Stomach (tissue), 9 donors: ENCODE measurements around the gene CREM. TPM values are rescaled to one million over a fixed set of nuclear protein-coding genes. Genes with fewer than 3 reads are reported as not detected.

Experiments
- DNase-seq, 2 donors: peaks; one replicate each; pipeline versions ENCODE4 v3.0.0 to v3.0.0-alpha.2; 2013 to 2019
- H3K27ac ChIP-seq, 5 donors: fragments of 200-600 bp in 4 of 5; sonication (generic) in 4 of 5; one replicate each; pipeline ENCODE4 v1.5.1; 2013 to 2019; ENCODE audit warnings: mild to moderate bottlenecking in 1 of 5, moderate library complexity in 1 of 5
- H3K27me3 ChIP-seq, 3 donors: fragments of 200-600 bp; sonication (generic); one replicate each; pipeline ENCODE4 v1.5.1; 2017 to 2019; ENCODE audit warnings: mixed run types in 1 of 3
- H3K36me3 ChIP-seq, 4 donors: fragments of 200-600 bp; sonication (generic); 1 replicate in 3 of 4; 2 replicates in 1 of 4; pipeline ENCODE4 v1.5.1; 2016 to 2019
- H3K4me1 ChIP-seq, 4 donors: fragments of 200-600 bp; sonication (generic); one replicate each; pipeline ENCODE4 v1.5.1; 2016 to 2019
- H3K4me3 ChIP-seq, 4 donors: fragments of 200-600 bp; sonication (generic) in 3 of 4; one replicate each; pipeline ENCODE4 v1.5.1; 2016 to 2019; ENCODE audit warnings: mild to moderate bottlenecking in 1 of 4
- H3K9me3 ChIP-seq, 4 donors: fragments of 200-600 bp; sonication (generic); one replicate each; pipeline ENCODE4 v1.5.1; 2016 to 2019
- EP300 ChIP-seq: sonication (generic); formaldehyde crosslinking; IDR thresholded peaks from one replicate; pipeline ENCODE4 v1.6.1; 2017; ENCODE audit warnings: antibody characterized with exemption
- POLR2A ChIP-seq, 4 donors: fragments of 450-650 bp; IDR thresholded peaks; one replicate each; pipeline ENCODE4 v1.6.1; 2016; ENCODE audit warnings: antibody characterized with exemption in 4 of 4, control low read depth in 2 of 4, mild to moderate bottlenecking in 1 of 4, moderate library complexity in 1 of 4
- POLR2AphosphoS5 ChIP-seq, 3 donors: sonication (generic); formaldehyde crosslinking; IDR thresholded peaks; one replicate each; pipeline ENCODE4 v1.6.1; 2016; ENCODE audit warnings: antibody characterized with exemption in 3 of 3
- WGBS, 5 donors: extraction: QIAGEN DNeasy Blood & Tissue Kit in 3 of 5; methylation state at CpG; one replicate each; pipeline versions ENCODE4 v1.1.5 to v1.1.7; 2013 to 2018; 5-methylcytosine and 5-hydroxymethylcytosine counted together
- intact Hi-C: fragments of 100-400 bp; cut with DNase I; formaldehyde crosslinking; loops from one replicate; pipeline ENCODE4 v1.15.1; 2023; ENCODE audit warnings: low total_unique reads
- polyA plus RNA-seq, 3 donors: library from polyadenylated mRNA; stranded (reverse); fragments of 200-250 nt; gene quantifications; one replicate each; pipeline ENCODE4 v1.2.3, GENCODE V29; 2013
- total RNA-seq, 5 donors: library from RNA; depleted of rRNA; stranded (reverse); fragments of >200 nt; gene quantifications; one replicate each; pipeline versions ENCODE4 v1.1.0 to v1.2.3, GENCODE V29; 2014 to 2016
- TF ChIP-seq, protein P1 (sequence below), 7 experiments: fragments of 450-650 bp in 4 of 7; fragments of 200-600 bp in 3 of 7; sonication (generic) in 3 of 7; IDR thresholded peaks; one replicate each; pipeline ENCODE4 v1.5.1; 2016 to 2019; ENCODE audit warnings: antibody characterized with exemption in 7 of 7, control low read depth in 2 of 7, mild to moderate bottlenecking in 1 of 7
- donor health status: healthy with polysubstance abuse.
- donor health status: Bipolar disorder and iron deficiency.
- donor health status: healthy.

The CREM gene
- total and polyA plus RNA-seq, 8 donors = 9.6 to 67.8 (median 32.7) TPM

DNA sequence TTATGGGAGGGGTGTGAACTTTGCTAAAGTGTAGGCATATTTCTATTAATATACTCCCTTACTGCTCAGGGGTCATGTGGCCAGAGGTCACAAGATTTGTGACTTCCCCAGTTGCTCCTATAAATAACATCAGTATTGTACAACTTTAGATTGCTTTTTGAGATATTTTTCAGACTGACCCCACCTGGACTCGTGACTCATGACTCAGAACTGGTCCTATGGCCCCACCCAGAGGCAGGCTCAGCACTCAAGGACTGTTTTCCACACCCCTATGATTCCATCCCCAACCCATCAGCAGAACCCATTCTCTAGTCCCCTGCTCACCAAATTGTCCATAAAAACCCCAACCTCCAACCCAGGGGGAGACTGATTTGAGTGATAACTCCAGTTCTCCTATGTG lies 33.8 kb upstream of the CREM start:
- TF ChIP-seq EP300 (no peak), POLR2AphosphoS5 (IDR thresholded peaks at IDR 0.05) (no peak), POLR2A (IDR thresholded peaks at IDR 0.05) (no peak)
- TF ChIP-seq, protein P1, sequence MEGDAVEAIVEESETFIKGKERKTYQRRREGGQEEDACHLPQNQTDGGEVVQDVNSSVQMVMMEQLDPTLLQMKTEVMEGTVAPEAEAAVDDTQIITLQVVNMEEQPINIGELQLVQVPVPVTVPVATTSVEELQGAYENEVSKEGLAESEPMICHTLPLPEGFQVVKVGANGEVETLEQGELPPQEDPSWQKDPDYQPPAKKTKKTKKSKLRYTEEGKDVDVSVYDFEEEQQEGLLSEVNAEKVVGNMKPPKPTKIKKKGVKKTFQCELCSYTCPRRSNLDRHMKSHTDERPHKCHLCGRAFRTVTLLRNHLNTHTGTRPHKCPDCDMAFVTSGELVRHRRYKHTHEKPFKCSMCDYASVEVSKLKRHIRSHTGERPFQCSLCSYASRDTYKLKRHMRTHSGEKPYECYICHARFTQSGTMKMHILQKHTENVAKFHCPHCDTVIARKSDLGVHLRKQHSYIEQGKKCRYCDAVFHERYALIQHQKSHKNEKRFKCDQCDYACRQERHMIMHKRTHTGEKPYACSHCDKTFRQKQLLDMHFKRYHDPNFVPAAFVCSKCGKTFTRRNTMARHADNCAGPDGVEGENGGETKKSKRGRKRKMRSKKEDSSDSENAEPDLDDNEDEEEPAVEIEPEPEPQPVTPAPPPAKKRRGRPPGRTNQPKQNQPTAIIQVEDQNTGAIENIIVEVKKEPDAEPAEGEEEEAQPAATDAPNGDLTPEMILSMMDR (IDR thresholded peaks at IDR 0.05) = no peak
- intact Hi-C loops = no loop called here
- DNase-seq = no peak
- Histone ChIP-seq H3K27me3 (peaks cover 0 to 7% (median 0%) of the 10 kb centered on the region in 3 donors), H3K36me3 (no peaks in the 10 kb centered on the region), H3K4me3 (no peak overlapping the region), H3K4me1 (peaks cover 18 to 29% (median 24%) of the 10 kb centered on the region in 4 donors), H3K9me3 (no peaks in the 10 kb centered on the region), H3K27ac (no peak overlapping the region)
- WGBS, 5 donors = 21 to 59% (median 56%) methylated on average over 1 of the region's 1 CpG

DNA sequence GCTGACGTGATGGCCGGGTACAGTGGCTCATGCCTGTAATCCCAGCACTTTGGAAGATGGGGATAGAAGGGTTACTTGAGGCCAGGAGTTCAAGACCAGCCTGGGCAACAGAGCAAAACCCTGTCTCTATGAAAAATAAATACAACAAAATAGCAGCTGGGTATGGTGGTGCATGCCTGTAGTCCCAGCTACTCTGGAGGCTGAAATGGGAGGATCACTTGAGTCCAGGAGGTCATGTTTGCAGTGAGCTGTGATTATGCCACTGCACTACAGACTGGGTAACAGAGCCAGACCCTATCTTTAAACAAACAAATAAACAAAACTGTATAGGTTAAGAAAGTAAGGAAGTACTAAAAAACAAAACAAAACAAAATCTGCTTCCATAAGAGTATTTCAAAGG lies 30.3 kb upstream of the CREM start:
- peaks cover 0 to 7% (median 0%) of the 10 kb centered on the region in 3 donors for H3K27me3 ChIP-seq
- WGBS, 5 donors = 77 to 82% (median 80%) methylated on average over 2 of the region's 2 CpGs
- no peak overlapping the region for H3K4me3 ChIP-seq
- TF ChIP-seq, protein P1 (IDR thresholded peaks at IDR 0.05) = no peak
- TF ChIP-seq POLR2AphosphoS5 (IDR thresholded peaks at IDR 0.05) (no peak), EP300 (no peak), POLR2A (IDR thresholded peaks at IDR 0.05) (no peak)
- H3K36me3 ChIP-seq = no peaks in the 10 kb centered on the region
- H3K27ac ChIP-seq = no peak overlapping the region
- no peaks in the 10 kb centered on the region for H3K9me3 ChIP-seq
- H3K4me1 ChIP-seq = peaks cover 0 to 4% (median under 1%) of the 10 kb centered on the region in 4 donors
- intact Hi-C loops = no loop called here
- no peak for DNase-seq

DNA sequence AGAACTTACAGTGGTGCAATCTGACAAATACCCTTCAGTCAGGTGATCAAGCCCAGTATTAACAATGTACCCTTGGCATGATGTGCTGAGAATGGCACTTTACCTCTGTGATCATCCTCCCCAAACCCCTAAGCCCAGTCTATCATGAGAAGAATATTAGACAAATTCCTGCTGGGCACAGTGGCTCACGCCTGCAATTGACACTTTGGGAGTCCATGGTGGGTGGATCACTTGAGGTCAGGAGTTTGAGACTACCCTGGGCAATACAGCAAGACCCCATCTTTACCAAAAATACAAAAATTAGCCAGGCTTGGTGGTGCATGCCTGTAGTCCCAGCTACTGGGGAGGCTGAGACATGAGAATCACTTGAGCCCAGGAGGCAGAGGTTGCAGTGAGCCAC lies 29.1 kb upstream of the CREM start:
- no peak for DNase-seq
- H3K36me3 ChIP-seq = no peaks in the 10 kb centered on the region
- no peak overlapping the region for H3K27ac ChIP-seq
- no peaks in the 10 kb centered on the region for H3K9me3 ChIP-seq
- no peak for TF ChIP-seq POLR2AphosphoS5 (IDR thresholded peaks at IDR 0.05)
- TF ChIP-seq, protein P1 (IDR thresholded peaks at IDR 0.05) = no peak
- no peak for TF ChIP-seq POLR2A (IDR thresholded peaks at IDR 0.05)
- TF ChIP-seq EP300 = no peak
- H3K27me3 ChIP-seq = peaks cover 0 to 7% (median 0%) of the 10 kb centered on the region in 3 donors
- peaks cover 0 to 4% (median 0%) of the 10 kb centered on the region in 4 donors for H3K4me1 ChIP-seq
- intact Hi-C loops = no loop called here
- no peak overlapping the region for H3K4me3 ChIP-seq
- WGBS, 5 donors = 77 to 91% (median 86%) methylated on average over 1 of the region's 1 CpG

DNA sequence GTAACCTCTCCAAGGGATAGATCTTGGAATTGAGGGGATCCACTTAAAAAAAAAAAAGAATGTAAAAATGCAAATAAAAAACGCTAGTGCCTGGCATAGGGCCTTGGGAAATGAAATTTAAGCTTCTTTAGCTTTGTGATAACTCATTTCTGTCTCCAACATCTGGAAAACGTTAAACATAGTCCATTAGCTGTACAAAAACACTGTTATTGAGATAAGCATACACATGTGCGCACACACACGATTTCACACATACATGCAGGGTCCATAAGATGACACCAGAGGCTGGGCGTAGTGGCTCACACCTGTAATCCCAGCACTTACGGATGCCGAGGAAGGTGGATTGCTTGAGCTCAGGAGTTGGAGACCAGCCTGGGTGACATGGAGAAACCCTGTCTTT lies 22.8 kb upstream of the CREM start:
- intact Hi-C loops = no loop called here
- no peak for TF ChIP-seq POLR2AphosphoS5 (IDR thresholded peaks at IDR 0.05)
- TF ChIP-seq, protein P1 (IDR thresholded peaks at IDR 0.05) = no peak
- no peak for TF ChIP-seq POLR2A (IDR thresholded peaks at IDR 0.05)
- no peak for TF ChIP-seq EP300
- H3K9me3 ChIP-seq = no peaks in the 10 kb centered on the region
- WGBS, 5 donors = 52 to 69% (median 62%) methylated on average over 6 to 7 of the region's 7 CpGs
- no peak overlapping the region for H3K4me3 ChIP-seq
- no peaks in the 10 kb centered on the region for H3K27me3 ChIP-seq
- peak in 1 of 2 donors; percentile 45 for DNase-seq
- no peaks in the 10 kb centered on the region for H3K4me1 ChIP-seq
- no peak overlapping the region for H3K27ac ChIP-seq
- no peaks in the 10 kb centered on the region for H3K36me3 ChIP-seq
